Small intestine (tissue), 4 donors: ENCODE results near the gene ALMS1. TPM values are rescaled to one million over a fixed set of nuclear protein-coding genes. Genes with fewer than 3 reads are reported as not detected.

Experiments
- polyA plus RNA-seq, 4 donors: library from polyadenylated mRNA; stranded (reverse) in 3 of 4; unstranded in 1 of 4; fragments of 200-250 nt in 3 of 4; fragments of 120-200 nt in 1 of 4; gene quantifications; one replicate each; pipeline versions ENCODE4 v1.2.1 to v1.2.3, GENCODE V29; 2013
- donor health status: healthy with polysubstance abuse.
- donor health status: Bipolar disorder and iron deficiency.
- donor health status: healthy.

Gene ALMS1
- polyA plus RNA-seq, 4 donors = 2.7 to 23.4 (median 6.1) TPM

Other genes with a start within 250 kb of the ALMS1 start
- gene NOTO, start 183.3 kb upstream of the ALMS1 start, polyA plus RNA-seq = not detected
- gene SMYD5, start 171.6 kb upstream of the ALMS1 start, polyA plus RNA-seq = 10 to 100 TPM in 2 of 4 donors, 1 to 10 TPM in 2; 3.1 to 26.2 (median 10.7) TPM
- 100 to 1,000 TPM in 1 of 4 donors, 10 to 100 TPM in 3; 11.9 to 113 (median 46.4) TPM for gene PRADC1, start 152.6 kb upstream of the ALMS1 start, polyA plus RNA-seq
- 100 to 1,000 TPM; 120 to 196 (median 143) TPM for gene CCT7, start 151.5 kb upstream of the ALMS1 start, polyA plus RNA-seq
- 1 to 10 TPM in 2 of 4 donors, under 1 TPM in 2; 0.54 to 2.1 (median 1.0) TPM for gene FBXO41, start 101.4 kb upstream of the ALMS1 start, polyA plus RNA-seq
- gene EGR4, start 92.3 kb upstream of the ALMS1 start, polyA plus RNA-seq = under 1 TPM in 2 of 4 donors, not detected in 2; 0.01 to 0.04 TPM